HCT116 (cell line): ENCODE measurements around the gene DHRS13. TPM values are rescaled to one million over a fixed set of nuclear protein-coding genes. Genes with fewer than 3 reads are reported as not detected.

Experiments used
- ATAC-seq: fragments of 200-7000 bp; cut with Tn5 transposase; 2 replicates; pipeline ENCODE4 v1.9.1; 2020; ENCODE audit warnings: mild to moderate bottlenecking, moderate library complexity
- BruUV-seq: library from RNA; stranded (reverse); fragments of 400-500 nt; replicated peaks from 2 replicates; lab custom pipeline; 2021; lab: Mats Ljungman, UMichigan
- CTCF ChIA-PET: fragments of 300-600 bp; sonication (Branson Sonifier 250); formaldehyde crosslinking; loops from one replicate; lab custom pipeline; 2021; ENCODE audit warnings: antibody characterized with exemption; lab: Charles Lee
- POLR2A ChIA-PET: fragments of 300-600, 350-600 bp; sonication (Branson Sonifier 250); formaldehyde crosslinking; loops from one replicate; lab custom pipeline; 2021; ENCODE audit warnings: antibody characterized with exemption; lab: Charles Lee
- RAD21 ChIA-PET, 2 experiments: fragments of 300-600 bp; sonication (Branson Sonifier 250); formaldehyde crosslinking; loops; one replicate each; lab custom pipeline; 2023; ENCODE audit warnings: low total read pairs in 2 of 2; ENCODE audit not compliant: uncharacterized antibody in 2 of 2, unreplicated experiment in 2 of 2, low non-redundant PET in 1 of 2; lab: Charles Lee
- DNase-seq: peaks from one replicate; pipeline ENCODE4 v3.0.0-alpha.2; 2010; ENCODE audit warnings: low read depth, low spot score
- H2AFZ ChIP-seq: fragments of 200-600 bp; shearing (Covaris generic), sonication (generic); 2 replicates; pipeline ENCODE4 v1.6.1; 2017; ENCODE audit warnings: low read depth, mixed run types, mixed read lengths, antibody characterized with exemption, low read length; ENCODE audit not compliant: poor library complexity, severe bottlenecking
- H3K27ac ChIP-seq: 2 replicates; pipeline ENCODE4 v1.5.1; 2012; ENCODE audit warnings: low read depth, low read length
- H3K27me3 ChIP-seq: fragments of 200-600 bp; sonication (generic); 2 replicates; pipeline ENCODE4 v1.6.1; 2016; ENCODE audit warnings: mixed run types, low read length, mixed read lengths; ENCODE audit not compliant: insufficient read depth
- H3K36me3 ChIP-seq, 2 experiments: fragments of 200-500 bp in 1 of 2; fragments of 200-600 bp in 1 of 2; sonication (Bioruptor generic) in 1 of 2; sonication (generic) in 1 of 2; 2 replicates each; pipeline versions ENCODE4 v1.5.1 to v1.6.1; 2014 to 2016; ENCODE audit warnings: low read length in 2 of 2, inconsistent platforms in 1 of 2, mixed read lengths in 1 of 2, mixed run types in 1 of 2; ENCODE audit not compliant: insufficient read depth in 2 of 2, control insufficient read depth in 1 of 2
- H3K4me1 ChIP-seq, 2 experiments: fragments of 200-600 bp in 1 of 2; sonication (generic) in 1 of 2; 2 replicates each; pipeline versions ENCODE4 v1.5.1 to v1.6.1; 2012 to 2017; ENCODE audit warnings: low read length in 2 of 2, inconsistent platforms in 1 of 2, mild to moderate bottlenecking in 1 of 2, mixed read lengths in 1 of 2, mixed run types in 1 of 2, moderate library complexity in 1 of 2; ENCODE audit not compliant: insufficient read depth in 2 of 2, control insufficient read depth in 1 of 2
- H3K4me2 ChIP-seq: fragments of 200-600 bp; sonication (generic); 2 replicates; pipeline ENCODE4 v1.6.1; 2017; ENCODE audit warnings: mixed run types, low read length, mixed read lengths
- H3K4me3 ChIP-seq, 2 experiments: fragments of 200-600 bp in 1 of 2; sonication (generic) in 1 of 2; replicated peaks in 1 of 2; 2 replicates each; pipeline ENCODE4 v1.5.1; 2011 to 2016; ENCODE audit warnings: low read length in 2 of 2, control low read depth in 1 of 2, low read depth in 1 of 2, mild to moderate bottlenecking in 1 of 2, mixed read lengths in 1 of 2, mixed run types in 1 of 2
- H3K79me2 ChIP-seq: fragments of 200-600 bp; sonication (generic); 2 replicates; pipeline ENCODE4 v1.6.1; 2017; ENCODE audit warnings: mild to moderate bottlenecking, mixed run types, low read length, moderate library complexity, mixed read lengths; ENCODE audit not compliant: insufficient read depth
- H3K9ac ChIP-seq: fragments of 200-600 bp; sonication (generic); 2 replicates; pipeline ENCODE4 v1.6.1; 2016; ENCODE audit warnings: low read length, mixed read lengths
- H3K9me2 ChIP-seq: fragments of 200-600 bp; sonication (generic), shearing (Covaris generic); 2 replicates; pipeline ENCODE4 v1.6.1; 2017; ENCODE audit warnings: mixed run types, mild to moderate bottlenecking, moderate library complexity; ENCODE audit not compliant: insufficient read depth
- H3K9me3 ChIP-seq, 2 experiments: fragments of 200-500 bp in 1 of 2; fragments of 200-600 bp in 1 of 2; sonication (Bioruptor generic) in 1 of 2; sonication (generic) in 1 of 2; 2 replicates each; pipeline ENCODE4 v1.6.1; 2014 to 2017; ENCODE audit warnings: low read length in 2 of 2, mixed read lengths in 2 of 2, inconsistent platforms in 1 of 2, low read depth in 1 of 2, mild to moderate bottlenecking in 1 of 2, mixed run types in 1 of 2, moderate library complexity in 1 of 2; ENCODE audit not compliant: control insufficient read depth in 1 of 2, insufficient read depth in 1 of 2
- H4K20me1 ChIP-seq: fragments of 200-600 bp; sonication (generic), shearing (Covaris generic); 2 replicates; pipeline ENCODE4 v1.6.1; 2017; ENCODE audit warnings: mixed run types, mild to moderate bottlenecking, moderate library complexity; ENCODE audit not compliant: insufficient read depth
- ATF3 ChIP-seq: IDR thresholded peaks from 2 replicates; pipeline ENCODE4 v1.6.1; 2012
- CBX3 ChIP-seq: IDR thresholded peaks from 2 replicates; pipeline ENCODE4 v1.6.1; 2012; ENCODE audit warnings: low read depth
- CEBPB ChIP-seq: IDR thresholded peaks from 2 replicates; pipeline ENCODE4 v1.6.1; 2012; ENCODE audit warnings: low read depth
- EGR1 ChIP-seq: IDR thresholded peaks from 2 replicates; pipeline ENCODE4 v1.6.1; 2012; ENCODE audit warnings: low read depth
- ELF1 ChIP-seq: IDR thresholded peaks from 2 replicates; pipeline ENCODE4 v1.6.1; 2012; ENCODE audit warnings: low read depth, borderline replicate concordance
- FOSL1 ChIP-seq: IDR thresholded peaks from 2 replicates; pipeline ENCODE4 v1.6.1; 2012; ENCODE audit warnings: low read depth
- JUND ChIP-seq: IDR thresholded peaks from 2 replicates; pipeline ENCODE4 v1.6.1; 2012
- MAX ChIP-seq: IDR thresholded peaks from 2 replicates; pipeline ENCODE4 v1.6.1; 2012
- POLR2A ChIP-seq: IDR thresholded peaks from 2 replicates; pipeline ENCODE4 v1.7.0; 2011; ENCODE audit warnings: borderline replicate concordance; ENCODE audit not compliant: insufficient read depth, insufficient read length; ENCODE audit errors: extremely low read depth
- POLR2AphosphoS5 ChIP-seq: IDR thresholded peaks from 2 replicates; pipeline ENCODE4 v1.6.1; 2011; ENCODE audit warnings: mild to moderate bottlenecking, low read depth, low read length, moderate library complexity
- RAD21 ChIP-seq: IDR thresholded peaks from 2 replicates; pipeline ENCODE4 v1.6.1; 2012; ENCODE audit warnings: low read depth, mild to moderate bottlenecking
- SIN3A ChIP-seq: IDR thresholded peaks from 2 replicates; pipeline ENCODE4 v1.6.1; 2012; ENCODE audit warnings: low read depth
- SP1 ChIP-seq: IDR thresholded peaks from 2 replicates; pipeline ENCODE4 v1.6.1; 2012; ENCODE audit warnings: low read depth
- SRF ChIP-seq: IDR thresholded peaks from 2 replicates; pipeline ENCODE4 v1.6.1; 2012; ENCODE audit warnings: low read depth
- YY1 ChIP-seq: IDR thresholded peaks from 2 replicates; pipeline ENCODE4 v1.6.1; 2011; ENCODE audit warnings: low read length, low read depth, moderate library complexity, mild to moderate bottlenecking; ENCODE audit not compliant: insufficient replicate concordance; ENCODE audit errors: extremely low read depth
- ZBTB33 ChIP-seq: IDR thresholded peaks from 2 replicates; pipeline ENCODE4 v1.6.1; 2011; ENCODE audit warnings: mild to moderate bottlenecking, low read length, moderate library complexity; ENCODE audit not compliant: insufficient replicate concordance; ENCODE audit errors: extremely low read depth
- ZFX ChIP-seq: fragments of 450-650 bp; IDR thresholded peaks from 2 replicates; pipeline ENCODE4 v1.6.1; 2017
- ZNF274 ChIP-seq: fragments of 200-500 bp; sonication (Bioruptor generic); IDR thresholded peaks from 2 replicates; pipeline ENCODE4 v1.6.1; 2014; ENCODE audit warnings: mild to moderate bottlenecking, low read depth, low read length, inconsistent platforms
- intact Hi-C: fragments of 100-400 bp; cut with micrococcal nuclease; formaldehyde crosslinking; loops from 2 replicates; pipeline ENCODE4 v1.10.0; 2022
- total RNA-seq: library from RNA; stranded (reverse); gene quantifications from one replicate; pipeline ENCODE4 v1.2.1, GENCODE V29; 2021; ENCODE audit not compliant: unreplicated experiment

The DHRS13 gene
- total RNA-seq, 1 experiment from 2014 or later, result 13.5 TPM

- peak; percentile 79; the same call in 1 of the 2 replicates for TF ChIP-seq MAX
- TF ChIP-seq YY1, result peak; percentile 88
- no peak for TF ChIP-seq ATF3
- TF ChIP-seq SP1, result peak; percentile 95
- no peak; the same call in 1 of the 2 replicates for TF ChIP-seq ELF1
- TF ChIP-seq EGR1, result no peak; the same call in 1 of the 2 replicates
- no peak for TF ChIP-seq SIN3A
- TF ChIP-seq CEBPB, result no peak
Measured at GRCh38 chr17:28951991-28952975, 49.4 kb upstream of the DHRS13 start (continued).

DNA sequence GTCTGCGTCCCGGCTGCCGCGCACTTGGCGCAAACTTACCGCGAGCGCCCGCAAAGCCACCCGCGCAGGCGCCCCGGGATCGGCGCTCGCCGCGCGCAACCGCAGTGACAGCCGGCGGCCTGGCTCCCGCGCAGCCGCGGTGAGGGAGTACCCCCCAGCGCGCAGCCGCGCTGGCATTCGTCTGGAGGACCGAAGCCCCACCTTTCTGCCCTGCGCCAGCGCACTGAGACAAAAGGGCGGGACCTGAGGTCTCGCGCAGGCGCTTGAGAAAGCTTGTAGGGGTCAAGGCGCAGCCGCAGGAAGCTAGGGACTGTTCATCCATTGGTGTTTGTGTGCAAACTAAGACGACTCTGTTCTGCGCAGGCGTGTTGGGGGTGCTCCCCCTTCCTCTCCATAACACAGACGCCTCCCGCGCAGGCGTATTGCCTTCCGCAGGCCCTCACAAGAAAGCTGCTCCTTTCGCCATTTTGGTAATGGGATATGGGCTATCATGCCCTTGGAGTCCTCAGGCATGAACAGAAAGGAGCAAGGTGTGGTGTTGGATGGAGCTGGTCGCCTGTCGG lies 48.6 kb upstream of the DHRS13 start, which contains the start of gene PHF12:
TSS of gene PHF12 (minus strand) at position 91 of the 563 bp plus-strand sequence. CDS start 558 bp downstream, outside the sequence.
- ChIA-PET POLR2A (interaction anchor here (0.5 to 1.6 kb wide), 13 partner anchors 10 to 398 kb away, joined by 3 to 25 read pairs (median 4); partner anchors contain the start of genes MYO18A, NEK8, RPL23A and TLCD1), CTCF (interaction anchor here (0.6 to 4.5 kb wide), 15 partner anchors 12 to 641 kb away, joined by 3 to 68 read pairs (median 3); partner anchors contain the start of genes BLTP2, MYO18A, RPL23A and TLCD1), RAD21 (interaction anchor here (0.6 to 1.5 kb wide), 3 partner anchors 189 to 225 kb away, joined by 5 to 10 read pairs (median 9); partner anchors contain the start of gene TLCD1 (in 2 of the 2))
- Histone ChIP-seq H3K9me3 (no peaks in the 10 kb centered on the region), H3K4me2 (peak within 1 kb of the TSS; percentile 90), H3K9ac (peak within 1 kb of the TSS; percentile 76), H3K4me3 (peak within 1 kb of the TSS; percentile 81 to 92), H2AFZ (no peak within 1 kb of the TSS), H3K27me3 (no peaks in the 10 kb centered on the region), H3K36me3 (peaks cover under 1% of the 10 kb centered on the region in 2 experiments; a peak in 2 of 4 replicates), H3K79me2 (peaks cover 44% of the 10 kb centered on the region), H4K20me1 (no peaks in the 10 kb centered on the region), H3K4me1 (peaks cover 16 to 28% of the 10 kb centered on the region in 2 experiments), H3K9me2 (no peaks in the 10 kb centered on the region), H3K27ac (peak within 1 kb of the TSS; percentile 93)
- DNase-seq (peak; percentile 100), ATAC-seq (peak; percentile 77)
- TF ChIP-seq SIN3A (no peak), FOSL1 (no peak), EGR1 (no peak), MAX (no peak), ZBTB33 (no peak), JUND (no peak), SP1 (no peak), CEBPB (no peak), POLR2AphosphoS5 (peak; percentile 74), POLR2A (peak; percentile 65), SRF (no peak), YY1 (peak; percentile 90), ZFX (0 out of 2 replicates have a peak, but pooled peaks have one; percentile 41), ELF1 (no peak), ZNF274 (no peak), RAD21 (no peak), CBX3 (no peak)
- BruUV-seq, result no TSS peak
- intact Hi-C loops, result loop anchor here (1.0 kb wide), 1 partner anchor 48 kb away; the partner anchor contains the start of gene DHRS13
